Ramos (cell line): ENCODE measurements around the gene ZNF425.
"Not testable (repeated sequence)": the region's sequence is repeated elsewhere in the genome, so short reads cannot be mapped to it uniquely, and the experiment has no call there.

Experiments used
- in situ Hi-C: fragments of 300-500 bp; cut with MboI; formaldehyde crosslinking; loops from one replicate; pipeline ENCODE4 v1.14.3; 2022; ENCODE audit warnings: low sequenced_read_pairs; ENCODE audit not compliant: unreplicated experiment

The ZNF425 gene

DNA sequence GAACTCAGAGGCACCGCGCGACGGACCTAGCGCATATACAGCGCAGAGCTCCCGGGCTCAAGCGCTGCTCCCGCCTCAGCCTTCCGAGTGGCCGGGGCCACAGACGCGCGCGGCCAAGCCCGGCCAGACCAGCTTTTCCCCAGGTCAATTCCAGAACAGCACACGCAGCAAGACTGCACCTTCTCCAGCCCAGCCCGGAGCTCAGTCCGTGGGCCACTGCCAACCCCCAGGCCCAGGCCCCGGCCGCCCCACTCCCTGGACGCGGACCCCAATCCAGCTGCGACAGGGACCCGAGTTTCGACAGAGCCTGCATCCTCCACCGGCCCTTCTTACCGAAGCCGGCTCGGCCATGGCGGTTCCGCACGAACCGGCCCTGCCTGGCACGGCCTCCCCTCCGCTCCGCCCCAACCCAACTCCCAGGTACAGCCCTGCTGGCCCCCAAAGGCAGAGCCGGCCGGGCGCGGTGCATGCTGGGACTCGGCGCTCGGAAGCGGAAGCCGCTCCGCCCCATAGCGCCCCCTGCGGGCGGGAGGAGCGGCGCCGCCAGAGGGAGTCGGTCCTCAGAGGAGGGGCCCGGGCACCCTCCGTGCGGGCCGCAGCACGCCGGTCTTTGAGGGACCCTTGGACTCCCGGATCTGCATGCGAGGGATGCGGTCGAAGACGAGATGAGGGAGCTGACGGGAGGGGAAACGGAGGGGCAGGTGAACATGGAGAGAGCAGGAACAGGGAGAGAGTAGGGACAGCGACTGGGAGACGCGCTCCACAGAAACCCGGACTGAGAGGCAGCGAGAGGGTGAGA is at the start of gene ZNF425:
Gene ZNF425 (minus strand): TSS at position 462 of the 799 bp plus-strand sequence. CDS start 111 bp downstream, at position 351.
- in situ Hi-C loops: no loop called here

DNA sequence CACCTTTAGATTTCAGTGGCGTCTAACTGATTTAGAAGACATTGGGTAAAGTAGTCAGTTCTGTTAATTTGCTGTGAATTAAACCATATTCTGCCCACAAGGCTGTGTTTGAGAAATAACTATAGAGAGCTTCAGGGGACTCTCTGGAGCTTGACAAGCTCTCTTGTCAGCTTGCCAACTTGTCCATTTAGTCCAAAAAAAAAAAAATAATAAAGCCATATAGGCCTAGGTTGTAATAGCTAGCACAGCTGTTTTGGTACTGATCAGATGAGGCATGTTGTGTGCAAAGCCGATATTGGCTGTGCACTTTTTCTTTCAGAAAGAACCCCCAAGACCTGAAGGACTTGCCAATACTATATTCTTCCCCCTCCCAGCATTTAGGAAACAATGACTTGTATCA is 49.0 kb upstream of the ZNF425 start:
- in situ Hi-C loops: no loop called here

DNA sequence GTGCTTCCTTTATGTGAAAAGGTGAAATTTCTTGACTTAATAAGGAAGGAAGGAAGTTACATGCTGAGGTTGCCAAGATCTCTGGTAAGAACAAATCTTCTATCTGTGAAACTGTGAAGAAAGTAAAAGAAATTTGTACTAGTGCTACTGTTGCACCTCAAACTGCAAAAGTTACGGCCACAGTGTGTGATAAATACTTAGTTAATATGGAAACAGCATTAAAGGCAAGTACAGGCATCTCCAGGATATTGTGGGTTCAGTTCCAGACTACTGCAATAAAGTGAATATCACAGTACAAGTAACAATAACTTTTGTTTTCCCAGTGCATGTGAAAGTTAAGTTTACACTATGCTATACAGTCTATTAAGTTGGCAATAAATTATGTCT is 46.4 kb upstream of the ZNF425 start:
- in situ Hi-C loops: no loop called here

DNA sequence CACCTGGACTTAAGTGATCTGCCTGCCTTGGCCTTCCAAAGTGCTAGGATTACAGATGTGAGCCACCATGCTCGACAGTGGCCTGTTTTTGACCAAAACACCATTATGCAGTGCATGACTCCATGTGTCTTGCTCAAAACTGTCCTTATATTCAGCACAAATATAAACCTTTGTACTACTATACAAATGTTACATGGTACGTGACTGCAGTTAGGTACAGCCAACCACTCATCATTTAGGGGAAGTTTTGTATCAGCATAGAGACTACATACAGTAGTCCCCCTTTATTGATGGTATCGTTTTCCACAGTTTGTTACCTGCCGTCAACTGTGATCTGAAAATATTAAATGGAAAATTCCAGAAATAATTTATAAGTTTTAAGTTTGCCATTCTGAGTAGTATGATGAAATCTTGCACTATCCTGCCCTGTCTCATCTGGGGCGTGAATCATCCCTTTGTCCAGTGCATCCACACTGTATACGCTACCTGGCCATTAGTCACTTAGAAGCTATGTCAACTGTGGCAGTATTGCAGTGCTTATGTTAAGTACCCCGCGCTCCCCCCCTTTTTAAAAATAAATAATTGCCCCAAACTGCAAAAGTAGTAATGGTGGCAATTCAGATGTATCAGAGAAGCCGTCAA is 45.9 kb upstream of the ZNF425 start:
- in situ Hi-C loops: no loop called here

GRCh38 chr7:149166630-149167352 is 40.7 kb upstream of the ZNF425 start:
- in situ Hi-C loops: no loop called here

GRCh38 chr7:149166142-149166541 is 40.0 kb upstream of the ZNF425 start:
- in situ Hi-C loops: no loop called here

GRCh38 chr7:149161241-149161848 is 35.2 kb upstream of the ZNF425 start:
- in situ Hi-C loops: no loop called here

DNA sequence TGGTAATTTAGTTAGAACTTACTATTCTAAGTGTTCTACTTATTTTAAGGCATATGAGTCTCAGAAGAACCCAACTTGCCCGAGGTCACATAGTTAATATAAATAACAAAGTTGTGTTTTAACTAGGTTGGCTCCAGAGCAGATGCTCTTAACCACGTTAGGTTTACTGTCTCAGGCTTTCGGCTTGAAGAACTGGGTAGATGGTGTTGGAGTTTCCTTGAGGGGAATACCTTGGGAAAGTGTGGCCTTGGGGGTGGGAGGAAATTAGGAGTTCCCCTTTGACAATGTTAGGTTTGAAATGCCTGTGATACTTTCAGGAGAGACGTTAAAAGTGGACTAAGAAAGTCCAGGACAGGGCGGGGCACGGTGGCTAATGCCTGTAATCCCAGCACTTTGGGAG is 30.8 kb upstream of the ZNF425 start:
- in situ Hi-C loops: no loop called here

GRCh38 chr7:149154056-149154455 is 27.9 kb upstream of the ZNF425 start:
- in situ Hi-C loops: no loop called here

- in situ Hi-C loops: no loop called here
Observed at GRCh38 chr7:149153346-149153745, 27.2 kb upstream of the ZNF425 start.

- in situ Hi-C loops: no loop called here
Observed at GRCh38 chr7:149150981-149151380, 24.9 kb upstream of the ZNF425 start.

DNA sequence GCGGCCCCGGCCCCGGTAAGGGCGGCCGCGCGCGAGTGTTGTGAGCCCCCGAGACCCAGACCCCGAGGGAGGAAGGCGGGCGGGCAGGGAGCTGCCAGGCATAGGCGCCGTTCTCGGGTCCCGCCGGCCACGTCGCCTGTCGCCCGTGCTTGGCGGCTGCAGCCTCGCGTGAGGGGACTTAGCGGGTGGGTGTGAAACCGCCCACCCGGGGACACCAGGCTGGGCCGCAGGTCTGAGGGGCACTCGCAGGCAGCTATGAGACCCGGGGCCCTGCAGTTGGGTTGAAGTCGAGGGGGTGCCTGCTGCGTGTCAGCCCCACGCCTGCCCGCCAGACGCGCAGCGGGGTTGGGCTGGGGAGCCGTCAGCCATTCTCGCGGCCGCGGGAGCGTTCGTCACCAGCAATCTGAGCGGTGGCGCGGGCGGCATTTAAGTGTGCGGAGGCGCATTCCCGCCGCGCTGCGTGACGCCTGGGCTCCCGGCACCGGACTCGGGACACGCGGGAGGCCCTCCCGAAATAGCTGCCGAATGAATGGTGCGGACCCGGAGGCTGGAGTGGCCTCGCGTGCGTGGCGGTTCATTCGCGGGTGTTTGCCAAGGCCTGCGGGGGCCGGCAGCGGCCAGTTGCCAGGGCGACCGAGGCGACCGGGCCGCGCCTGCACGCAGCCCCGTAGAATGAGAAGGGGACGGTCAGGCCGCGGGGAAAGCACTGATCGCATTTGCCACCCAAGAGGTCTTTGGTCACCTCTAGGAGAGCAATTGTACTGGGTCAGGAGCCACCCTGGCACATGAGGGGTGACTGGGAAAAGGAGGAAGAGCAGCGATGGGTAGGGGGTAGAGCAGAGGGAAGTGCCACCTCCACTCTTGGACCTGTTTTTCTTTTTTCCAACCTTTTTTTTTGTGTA is 21.9 kb upstream of the ZNF425 start:
- in situ Hi-C loops: no loop called here

GRCh38 chr7:149147072-149147751 is 21.1 kb upstream of the ZNF425 start, which contains the start of gene ZNF398:
Gene ZNF398, plus strand, starts transcription at chr7:149147453. Its CDS starts 290 bp downstream, at chr7:149147743.
- in situ Hi-C loops: no loop called here

GRCh38 chr7:149145031-149145845 is 19.1 kb upstream of the ZNF425 start:
- in situ Hi-C loops: no loop called here

GRCh38 chr7:149144436-149144922 is 18.4 kb upstream of the ZNF425 start:
- in situ Hi-C loops: not testable (repeated sequence)

DNA sequence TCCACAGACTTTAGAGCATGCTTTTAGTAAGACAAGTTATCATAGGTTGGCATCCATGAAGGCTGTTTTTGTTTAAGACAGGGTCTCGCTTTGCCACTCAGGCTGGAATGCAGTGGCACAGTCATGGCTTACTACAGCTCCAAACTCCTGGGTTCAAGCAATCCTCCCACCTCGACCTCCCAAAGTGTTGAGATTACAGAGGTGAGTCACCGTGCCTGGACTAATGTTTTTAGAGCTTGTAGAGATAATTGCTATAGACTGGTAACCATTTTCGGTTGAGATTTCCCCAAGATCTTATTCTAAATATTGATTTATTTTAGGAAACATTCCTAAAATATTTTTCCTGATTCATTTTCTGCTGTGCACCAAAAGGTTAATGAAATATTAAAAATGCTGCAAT is 15.8 kb upstream of the ZNF425 start:
- in situ Hi-C loops: no loop called here

- in situ Hi-C loops: no loop called here
Observed at GRCh38 chr7:149140831-149141230, 14.7 kb upstream of the ZNF425 start.

- in situ Hi-C loops: no loop called here
Observed at GRCh38 chr7:149136118-149136517, 10.0 kb upstream of the ZNF425 start.
